ENCODE data around the gene MZF1. TPM values are rescaled to one million over a fixed set of nuclear protein-coding genes. Genes with fewer than 3 reads are reported as not detected.

MZF1 gene
- total RNA-seq, 1 experiment from 2014 or later = 18.0 TPM

- H3K79me2 ChIP-seq (ENCODE audit: low read length) = peaks cover 59% of the 10 kb centered on the region
Measured at GRCh38 chr19:58548859-58549663, 24.1 kb downstream of the MZF1 start.

DNA sequence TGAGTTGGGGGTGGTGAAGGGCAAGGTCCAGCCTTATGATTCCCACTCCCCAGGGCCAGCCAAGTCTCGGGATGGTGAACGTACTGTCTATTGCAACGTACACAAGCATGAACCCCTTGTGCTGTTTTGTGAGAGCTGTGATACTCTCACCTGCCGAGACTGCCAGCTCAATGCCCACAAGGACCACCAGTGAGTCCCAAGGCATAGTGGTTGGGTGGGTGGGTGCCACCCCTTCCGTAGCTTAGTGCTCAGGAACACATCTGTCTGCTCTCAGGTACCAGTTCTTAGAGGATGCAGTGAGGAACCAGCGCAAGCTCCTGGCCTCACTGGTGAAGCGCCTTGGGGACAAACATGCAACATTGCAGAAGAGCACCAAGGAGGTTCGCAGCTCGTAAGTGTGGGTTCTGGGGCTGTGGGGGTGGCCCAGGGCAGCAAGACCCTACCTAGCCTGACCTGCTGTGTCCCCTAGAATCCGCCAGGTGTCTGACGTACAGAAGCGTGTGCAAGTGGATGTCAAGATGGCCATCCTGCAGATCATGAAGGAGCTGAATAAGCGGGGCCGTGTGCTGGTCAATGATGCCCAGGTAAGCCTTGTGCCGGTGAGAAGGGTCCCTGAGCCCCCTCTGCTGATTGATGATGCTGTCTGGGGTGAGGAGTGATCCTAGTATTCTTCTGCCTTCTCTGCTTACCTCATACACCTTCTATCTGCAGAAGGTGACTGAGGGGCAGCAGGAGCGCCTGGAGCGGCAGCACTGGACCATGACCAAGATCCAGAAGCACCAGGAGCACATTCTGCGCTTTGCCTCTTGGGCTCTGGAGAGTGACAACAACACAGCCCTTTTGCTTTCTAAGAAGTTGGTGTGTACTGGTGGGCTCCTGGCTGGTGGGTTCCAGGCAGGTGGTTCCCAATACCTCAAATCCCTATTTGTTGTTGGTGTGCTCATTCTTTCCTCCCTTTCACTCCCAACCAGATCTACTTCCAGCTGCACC lies 25.5 kb downstream of the MZF1 start:
- intact Hi-C loops (cut with micrococcal nuclease) = no loop called here

More at GRCh38 chr19:58548859-58549663, 24.1 kb downstream of the MZF1 start:
- Histone ChIP-seq H3K27me3 (ENCODE audit: low read length) (no peaks in the 10 kb centered on the region), H4K20me1 (ENCODE audit: low read length) (peaks cover 63% of the 10 kb centered on the region), H2AFZ (ENCODE audit: low read length) (no peak overlapping the region), H3F3A (ENCODE audit: low read length, unreplicated experiment) (peaks cover 4% of the 10 kb centered on the region), H3K4me3 (ENCODE audit: low read length) (no peak overlapping the region), H3K36me3 (ENCODE audit: low read depth, low read length) (peaks cover 72% of the 10 kb centered on the region), H3K9me2 (replicated peaks; ENCODE audit: low read length) (no peaks in the 10 kb centered on the region), H3K9ac (ENCODE audit: low read length) (no peak overlapping the region), H3K4me1 (ENCODE audit: insufficient read depth, low read length) (peaks cover 20% of the 10 kb centered on the region), H3K27ac (ENCODE audit: low read length) (no peak overlapping the region), H3K4me2 (ENCODE audit: low read length) (no peak overlapping the region), H3K9me3 (ENCODE audit: low read length) (no peaks in the 10 kb centered on the region)
- DNase-seq = no peak
- intact Hi-C loops (cut with micrococcal nuclease) = no loop called here
- ChIA-PET CTCF (no interaction called here), POLR2A (ENCODE audit: unreplicated experiment) (no interaction called here)
- ATAC-seq = no peak
- BruUV-seq (replicated peaks) = no TSS peak
- TF ChIP-seq EZH2phosphoT487 (IDR thresholded peaks at IDR 0.05; ENCODE audit: borderline replicate concordance, low read length) = no peak
- no peak for TF ChIP-seq EZH2 (IDR thresholded peaks at IDR 0.05; ENCODE audit: low read length, unreplicated experiment)
- TF ChIP-seq, protein P1, sequence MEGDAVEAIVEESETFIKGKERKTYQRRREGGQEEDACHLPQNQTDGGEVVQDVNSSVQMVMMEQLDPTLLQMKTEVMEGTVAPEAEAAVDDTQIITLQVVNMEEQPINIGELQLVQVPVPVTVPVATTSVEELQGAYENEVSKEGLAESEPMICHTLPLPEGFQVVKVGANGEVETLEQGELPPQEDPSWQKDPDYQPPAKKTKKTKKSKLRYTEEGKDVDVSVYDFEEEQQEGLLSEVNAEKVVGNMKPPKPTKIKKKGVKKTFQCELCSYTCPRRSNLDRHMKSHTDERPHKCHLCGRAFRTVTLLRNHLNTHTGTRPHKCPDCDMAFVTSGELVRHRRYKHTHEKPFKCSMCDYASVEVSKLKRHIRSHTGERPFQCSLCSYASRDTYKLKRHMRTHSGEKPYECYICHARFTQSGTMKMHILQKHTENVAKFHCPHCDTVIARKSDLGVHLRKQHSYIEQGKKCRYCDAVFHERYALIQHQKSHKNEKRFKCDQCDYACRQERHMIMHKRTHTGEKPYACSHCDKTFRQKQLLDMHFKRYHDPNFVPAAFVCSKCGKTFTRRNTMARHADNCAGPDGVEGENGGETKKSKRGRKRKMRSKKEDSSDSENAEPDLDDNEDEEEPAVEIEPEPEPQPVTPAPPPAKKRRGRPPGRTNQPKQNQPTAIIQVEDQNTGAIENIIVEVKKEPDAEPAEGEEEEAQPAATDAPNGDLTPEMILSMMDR (conservative IDR thresholded peaks at IDR 0.05; ENCODE audit: low read depth, low read length) = no peak

More for the DNA sequence above, 25.5 kb downstream of the MZF1 start:
- ATAC-seq (no peak), DNase-seq (no peak)
- peaks cover 6% of the 10 kb centered on the region for H3F3A ChIP-seq (ENCODE audit: low read length, unreplicated experiment)
- peaks cover 72% of the 10 kb centered on the region for H3K36me3 ChIP-seq (ENCODE audit: low read depth, low read length)
- no peaks in the 10 kb centered on the region for H3K9me2 ChIP-seq (replicated peaks; ENCODE audit: low read length)
- ChIA-PET POLR2A (ENCODE audit: unreplicated experiment) (no interaction called here), CTCF (no interaction called here)
- peak overlapping the region; percentile 92; the same call in 1 of the 2 replicates for H3K4me3 ChIP-seq (ENCODE audit: low read length)
- TF ChIP-seq EZH2phosphoT487 (IDR thresholded peaks at IDR 0.05; ENCODE audit: borderline replicate concordance, low read length) = no peak
- TF ChIP-seq EZH2 (IDR thresholded peaks at IDR 0.05; ENCODE audit: low read length, unreplicated experiment) = no peak
- TF ChIP-seq, protein P1 (conservative IDR thresholded peaks at IDR 0.05; ENCODE audit: low read depth, low read length) = no peak
- H3K79me2 ChIP-seq (ENCODE audit: low read length) = peaks cover 55% of the 10 kb centered on the region
- H3K9ac ChIP-seq (ENCODE audit: low read length) = no peak overlapping the region
- no peak overlapping the region for H2AFZ ChIP-seq (ENCODE audit: low read length)
- H3K27me3 ChIP-seq (ENCODE audit: low read length) = no peaks in the 10 kb centered on the region
- H3K27ac ChIP-seq (ENCODE audit: low read length) = no peak overlapping the region
- TSS peak; percentile 3 for BruUV-seq (replicated peaks)
- H3K4me1 ChIP-seq (ENCODE audit: insufficient read depth, low read length) = peaks cover 13% of the 10 kb centered on the region
- peak overlapping the region; percentile 95; the same call in 1 of the 2 replicates for H3K4me2 ChIP-seq (ENCODE audit: low read length)
- peaks cover 63% of the 10 kb centered on the region for H4K20me1 ChIP-seq (ENCODE audit: low read length)
- no peaks in the 10 kb centered on the region for H3K9me3 ChIP-seq (ENCODE audit: low read length)
